ENCODE results near the gene SSX2. TPM values are rescaled to one million over a fixed set of nuclear protein-coding genes. Genes with fewer than 3 reads are reported as not detected.

SSX2 gene
- total RNA-seq, 1 donor from 2014 or later: not detected

Small RNA genes lying within 50 kb of the gene (small RNA-seq; reads per million reads assigned to genes)
- gene AC244505.3 (not detected), gene AC244505.5 (not detected), gene AL450023.3 (not detected), gene RNA5SP504 (not detected)

Other genes with a start within 250 kb of the SSX2 start
- gene XAGE1A, start 211.4 kb downstream of the SSX2 start, total RNA-seq (ENCODE audit: low replicate concordance): not detected in 2 replicates
- not detected in 2 replicates for gene XAGE1B, start 190.1 kb downstream of the SSX2 start, total RNA-seq (ENCODE audit: low replicate concordance)
- not detected in 2 replicates for gene SSX7, start 52.3 kb downstream of the SSX2 start, total RNA-seq (ENCODE audit: low replicate concordance)
- gene SSX2B, start 44.1 kb upstream of the SSX2 start, total RNA-seq (ENCODE audit: low replicate concordance): not detected in 2 replicates
- gene SPANXN5, start 90.2 kb upstream of the SSX2 start, total RNA-seq (ENCODE audit: low replicate concordance): not detected in 2 replicates
- not detected in 2 replicates for gene XAGE5, start 104.1 kb upstream of the SSX2 start, total RNA-seq (ENCODE audit: low replicate concordance)
- not detected in 2 replicates for gene XAGE3, start 160.9 kb upstream of the SSX2 start, total RNA-seq (ENCODE audit: low replicate concordance)
- gene FAM156B, start 190.2 kb upstream of the SSX2 start, total RNA-seq (ENCODE audit: low replicate concordance): 14.1 and 15.8 TPM in 2 replicates